Upper lobe of left lung (tissue), 4 donors: Measurements from ENCODE around the gene XRCC6.
"Not testable (repeated sequence)": the region's sequence is repeated elsewhere in the genome, so short reads cannot be mapped to it uniquely, and the experiment has no call there.

Source experiments
- POLR2A ChIP-seq, 4 donors: fragments of 450-650 bp; IDR thresholded peaks; one replicate each; pipeline ENCODE4 v1.5.1; 2016 to 2017; ENCODE audit warnings: antibody characterized with exemption in 4 of 4, mild to moderate bottlenecking in 2 of 4
- TF ChIP-seq, protein P1 (sequence below), 6 experiments: fragments of 450-650 bp in 4 of 6; fragments of 200-600 bp in 2 of 6; sonication (generic) in 2 of 6; IDR thresholded peaks; one replicate each; pipeline ENCODE4 v1.5.1; 2016 to 2019; ENCODE audit warnings: antibody characterized with exemption in 6 of 6

DNA sequence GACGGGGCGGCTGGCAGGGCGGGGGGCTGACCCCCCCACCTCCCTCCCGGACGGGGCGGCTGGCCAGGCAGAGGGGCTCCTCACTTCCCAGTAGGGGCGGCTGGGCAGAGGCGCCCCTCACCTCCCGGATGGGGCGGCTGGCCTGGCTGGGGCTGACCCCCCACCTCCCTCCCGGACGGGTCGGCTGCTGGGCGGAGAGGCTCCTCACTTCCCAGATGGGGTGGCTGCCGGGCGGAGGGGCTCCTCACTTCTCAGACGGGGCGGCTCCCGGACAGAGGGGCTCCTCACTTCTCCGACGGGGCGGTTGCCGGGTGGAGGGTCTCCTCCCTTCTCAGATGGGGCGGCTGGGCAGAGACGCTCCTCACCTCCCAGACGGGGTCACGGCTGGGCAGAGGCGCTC lies 10.0 kb downstream of the XRCC6 start:
- TF ChIP-seq, protein P1, sequence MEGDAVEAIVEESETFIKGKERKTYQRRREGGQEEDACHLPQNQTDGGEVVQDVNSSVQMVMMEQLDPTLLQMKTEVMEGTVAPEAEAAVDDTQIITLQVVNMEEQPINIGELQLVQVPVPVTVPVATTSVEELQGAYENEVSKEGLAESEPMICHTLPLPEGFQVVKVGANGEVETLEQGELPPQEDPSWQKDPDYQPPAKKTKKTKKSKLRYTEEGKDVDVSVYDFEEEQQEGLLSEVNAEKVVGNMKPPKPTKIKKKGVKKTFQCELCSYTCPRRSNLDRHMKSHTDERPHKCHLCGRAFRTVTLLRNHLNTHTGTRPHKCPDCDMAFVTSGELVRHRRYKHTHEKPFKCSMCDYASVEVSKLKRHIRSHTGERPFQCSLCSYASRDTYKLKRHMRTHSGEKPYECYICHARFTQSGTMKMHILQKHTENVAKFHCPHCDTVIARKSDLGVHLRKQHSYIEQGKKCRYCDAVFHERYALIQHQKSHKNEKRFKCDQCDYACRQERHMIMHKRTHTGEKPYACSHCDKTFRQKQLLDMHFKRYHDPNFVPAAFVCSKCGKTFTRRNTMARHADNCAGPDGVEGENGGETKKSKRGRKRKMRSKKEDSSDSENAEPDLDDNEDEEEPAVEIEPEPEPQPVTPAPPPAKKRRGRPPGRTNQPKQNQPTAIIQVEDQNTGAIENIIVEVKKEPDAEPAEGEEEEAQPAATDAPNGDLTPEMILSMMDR (IDR thresholded peaks at IDR 0.05) = not testable (repeated sequence)
- not testable (repeated sequence) for TF ChIP-seq POLR2A (IDR thresholded peaks at IDR 0.05)
